ENCODE data around the gene PRR11.

- TF ChIP-seq, protein P1, sequence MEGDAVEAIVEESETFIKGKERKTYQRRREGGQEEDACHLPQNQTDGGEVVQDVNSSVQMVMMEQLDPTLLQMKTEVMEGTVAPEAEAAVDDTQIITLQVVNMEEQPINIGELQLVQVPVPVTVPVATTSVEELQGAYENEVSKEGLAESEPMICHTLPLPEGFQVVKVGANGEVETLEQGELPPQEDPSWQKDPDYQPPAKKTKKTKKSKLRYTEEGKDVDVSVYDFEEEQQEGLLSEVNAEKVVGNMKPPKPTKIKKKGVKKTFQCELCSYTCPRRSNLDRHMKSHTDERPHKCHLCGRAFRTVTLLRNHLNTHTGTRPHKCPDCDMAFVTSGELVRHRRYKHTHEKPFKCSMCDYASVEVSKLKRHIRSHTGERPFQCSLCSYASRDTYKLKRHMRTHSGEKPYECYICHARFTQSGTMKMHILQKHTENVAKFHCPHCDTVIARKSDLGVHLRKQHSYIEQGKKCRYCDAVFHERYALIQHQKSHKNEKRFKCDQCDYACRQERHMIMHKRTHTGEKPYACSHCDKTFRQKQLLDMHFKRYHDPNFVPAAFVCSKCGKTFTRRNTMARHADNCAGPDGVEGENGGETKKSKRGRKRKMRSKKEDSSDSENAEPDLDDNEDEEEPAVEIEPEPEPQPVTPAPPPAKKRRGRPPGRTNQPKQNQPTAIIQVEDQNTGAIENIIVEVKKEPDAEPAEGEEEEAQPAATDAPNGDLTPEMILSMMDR (IDR thresholded peaks at IDR 0.05; ENCODE audit: poor library complexity) = no peak
- TF ChIP-seq EZH2 (IDR thresholded peaks at IDR 0.05; ENCODE audit: borderline replicate concordance) = no peak
These were observed at the start of gene PRR11 for GRCh38 chr17:59155439-59156177.
